Thoracic aorta (tissue), 2 donors: ENCODE results near the gene CST5. TPM values are rescaled to one million over a fixed set of nuclear protein-coding genes. Genes with fewer than 3 reads are reported as not detected.
"Not testable (repeated sequence)": the region's sequence is repeated elsewhere in the genome, so short reads cannot be mapped to it uniquely, and the experiment has no call there.

Source experiments
- ATAC-seq: fragments of 150-250 bp; one replicate; pipeline ENCODE4 v1.8.0; 2017; ENCODE audit warnings: low read depth; ENCODE audit not compliant: insufficient number of reproducible peaks, low FRiP score
- DNase-seq: peaks from one replicate; pipeline ENCODE4 v3.0.0-alpha.2; 2020; ENCODE audit warnings: low spot score
- H3K27ac ChIP-seq, 2 donors: fragments of 200-600 bp; sonication (generic); 1 replicate in 1 of 2; 2 replicates in 1 of 2; pipeline ENCODE4 v1.5.1; 2016; ENCODE audit warnings: mild to moderate bottlenecking in 2 of 2, moderate library complexity in 2 of 2
- H3K27me3 ChIP-seq: fragments of 200-600 bp; sonication (generic); replicated peaks from 2 replicates; pipeline ENCODE4 v1.6.0; 2016; ENCODE audit warnings: mild to moderate bottlenecking; ENCODE audit not compliant: insufficient read depth
- H3K36me3 ChIP-seq: fragments of 200-600 bp; sonication (generic); one replicate; pipeline ENCODE4 v1.5.1; 2016
- H3K4me1 ChIP-seq, 2 donors: fragments of 200-600 bp; sonication (generic); 1 replicate in 1 of 2; 2 replicates in 1 of 2; pipeline versions ENCODE4 v1.5.1 to v1.6.0; 2016; ENCODE audit warnings: low read depth in 2 of 2, mild to moderate bottlenecking in 1 of 2; ENCODE audit not compliant: control insufficient read depth in 1 of 2
- H3K4me3 ChIP-seq: fragments of 200-600 bp; sonication (generic); 2 replicates; pipeline ENCODE4 v1.5.1; 2016; ENCODE audit warnings: mild to moderate bottlenecking
- H3K9me3 ChIP-seq: fragments of 200-600 bp; sonication (generic); 2 replicates; pipeline ENCODE4 v1.5.1; 2016
- CTCF ChIP-seq: fragments of 200-600 bp; sonication (generic); IDR thresholded peaks from one replicate; pipeline ENCODE4 v1.5.1; 2019; ENCODE audit warnings: antibody characterized with exemption
- total RNA-seq, 2 donors: library from RNA; depleted of rRNA; stranded (reverse); fragments of >200 nt; gene quantifications; one replicate each; pipeline versions ENCODE4 v1.1.0 to v1.2.3, GENCODE V29; 2016

Gene CST5
- total RNA-seq, 2 donors from 2014 or later: not detected

- no peak overlapping the region for H3K27ac ChIP-seq
- ATAC-seq (no peak), DNase-seq (no peak)
- H3K9me3 ChIP-seq: no peaks in the 10 kb centered on the region
- no peaks in the 10 kb centered on the region for H3K36me3 ChIP-seq
- H3K4me3 ChIP-seq: no peak overlapping the region
- TF ChIP-seq CTCF: no peak
- H3K27me3 ChIP-seq: no peaks in the 10 kb centered on the region
- no peaks in the 10 kb centered on the region for H3K4me1 ChIP-seq
These were observed 345 bp upstream of the CST5 start for GRCh38 chr20:23879811-23880374.

- no peak for DNase-seq
- Histone ChIP-seq H3K27ac (no peak overlapping the region), H3K36me3 (no peaks in the 10 kb centered on the region), H3K9me3 (no peaks in the 10 kb centered on the region), H3K4me1 (no peaks in the 10 kb centered on the region), H3K4me3 (no peak overlapping the region), H3K27me3 (no peaks in the 10 kb centered on the region)
- TF ChIP-seq CTCF: no peak
- no peak for ATAC-seq
These were observed 761 bp downstream of the CST5 start for GRCh38 chr20:23878787-23879186.

GRCh38 chr20:23878016-23878542 lies 1.5 kb downstream of the CST5 start:
- not testable (repeated sequence) for H3K4me3 ChIP-seq, H3K4me1 ChIP-seq, H3K9me3 ChIP-seq, H3K27me3 ChIP-seq, ATAC-seq, DNase-seq, H3K36me3 ChIP-seq, H3K27ac ChIP-seq

- ATAC-seq (no peak), DNase-seq (no peak)
- no peaks in the 10 kb centered on the region for H3K4me1 ChIP-seq
These were observed 2.0 kb downstream of the CST5 start for GRCh38 chr20:23877524-23877923.

GRCh38 chr20:23875606-23876237 lies 3.8 kb downstream of the CST5 start:
- Histone ChIP-seq H3K27ac (no peak overlapping the region), H3K4me1 (no peaks in the 10 kb centered on the region), H3K4me3 (no peak overlapping the region), H3K36me3 (no peaks in the 10 kb centered on the region), H3K9me3 (no peaks in the 10 kb centered on the region), H3K27me3 (no peaks in the 10 kb centered on the region)
- TF ChIP-seq CTCF: no peak
- ATAC-seq (no peak), DNase-seq (no peak)

More at GRCh38 chr20:23877524-23877923, 2.0 kb downstream of the CST5 start:
- no peak for TF ChIP-seq CTCF
- Histone ChIP-seq H3K4me3 (no peak overlapping the region), H3K27me3 (no peaks in the 10 kb centered on the region), H3K36me3 (no peaks in the 10 kb centered on the region), H3K9me3 (no peaks in the 10 kb centered on the region), H3K27ac (no peak overlapping the region)
